Osteocyte (in vitro differentiated cells): ENCODE results near the gene RCBTB2. TPM values are rescaled to one million over a fixed set of nuclear protein-coding genes. Genes with fewer than 3 reads are reported as not detected.
"Not testable (repeated sequence)": the region's sequence is repeated elsewhere in the genome, so short reads cannot be mapped to it uniquely, and the experiment has no call there.

Experiments used
- DNase-seq: peaks from one replicate; pipeline ENCODE4 v3.0.0; 2021; ENCODE audit warnings: mixed read lengths; ENCODE audit not compliant: unreplicated experiment; ENCODE audit errors: extremely low spot score
- H3K27ac Mint-ChIP-seq: one replicate; pipeline ENCODE4 v1.8.0; 2021; ENCODE audit warnings: mild to moderate bottlenecking, mixed read lengths; ENCODE audit not compliant: unreplicated experiment
- H3K27me3 Mint-ChIP-seq: one replicate; pipeline ENCODE4 v1.8.0; 2021; ENCODE audit warnings: mixed read lengths; ENCODE audit not compliant: unreplicated experiment
- H3K36me3 Mint-ChIP-seq: one replicate; pipeline ENCODE4 v1.8.0; 2021; ENCODE audit warnings: mixed read lengths; ENCODE audit not compliant: unreplicated experiment
- H3K4me1 Mint-ChIP-seq: one replicate; pipeline ENCODE4 v1.8.0; 2021; ENCODE audit warnings: mixed read lengths; ENCODE audit not compliant: unreplicated experiment
- H3K4me3 Mint-ChIP-seq: one replicate; pipeline ENCODE4 v1.8.0; 2021; ENCODE audit warnings: mild to moderate bottlenecking, moderate library complexity, mixed read lengths; ENCODE audit not compliant: unreplicated experiment
- H3K9me3 Mint-ChIP-seq: one replicate; pipeline ENCODE4 v1.8.0; 2021; ENCODE audit warnings: mixed read lengths; ENCODE audit not compliant: unreplicated experiment
- CTCF ChIP-seq: fragments of 200-600 bp; sonication (generic); IDR thresholded peaks from 2 replicates; pipeline ENCODE4 v1.5.0; 2021; ENCODE audit warnings: antibody characterized with exemption, mild to moderate bottlenecking, moderate library complexity
- long read RNA-seq: library from polyadenylated mRNA; unstranded; transcript quantifications from one replicate; pipeline ENCODE4 v2.0.0, GENCODE V29; 2021
- total RNA-seq: library from RNA; stranded (reverse); gene quantifications from 2 replicates; pipeline ENCODE4 v1.2.1, GENCODE V29; 2021

Gene RCBTB2
- 12.1 and 12.6 TPM in 2 replicates for total RNA-seq
- long read RNA-seq, transcript RCBTB2-201 (15 exons, 3,232 nt): major isoform, 56 of 158 reads
- long read RNA-seq, transcript RCBTB2-206 (12 exons, 2,984 nt): minor isoform, 52 of 158 reads
- long read RNA-seq, transcript RCBTB2-202 (14 exons, 3,179 nt): minor isoform, 10 of 158 reads
- long read RNA-seq, partial matches to known transcripts: 13 of 158 reads
- long read RNA-seq, other reads (novel, unspliced or antisense): 27 of 158 reads

- Mint-ChIP-seq H3K36me3 (no peaks in the 10 kb centered on the region), H3K4me3 (peak within 1 kb of the TSS; percentile 90), H3K4me1 (peaks cover 14% of the 10 kb centered on the region), H3K27ac (peak within 1 kb of the TSS; percentile 96), H3K27me3 (no peaks in the 10 kb centered on the region), H3K9me3 (no peaks in the 10 kb centered on the region)
- TF ChIP-seq CTCF: no peak
- DNase-seq: peak; percentile 100
Observed at GRCh38 chr13:48532506-48533499, at the start of gene RCBTB2. Gene RCBTB2 (minus strand): TSS chr13:48533080. CDS start chr13:48521939, 11,141 bp downstream.

GRCh38 chr13:48582084-48582483 is 49.2 kb upstream of the RCBTB2 start:
- no peaks in the 10 kb centered on the region for H3K9me3 Mint-ChIP-seq
- H3K27ac Mint-ChIP-seq: no peak overlapping the region
- no peak for DNase-seq
- TF ChIP-seq CTCF: no peak
- peaks cover 19% of the 10 kb centered on the region for H3K27me3 Mint-ChIP-seq
- H3K4me3 Mint-ChIP-seq: no peak overlapping the region
- peaks cover 26% of the 10 kb centered on the region for H3K4me1 Mint-ChIP-seq
- no peaks in the 10 kb centered on the region for H3K36me3 Mint-ChIP-seq

GRCh38 chr13:48580896-48581295 is 48.0 kb upstream of the RCBTB2 start:
- DNase-seq: no peak
- peaks cover 19% of the 10 kb centered on the region for H3K27me3 Mint-ChIP-seq
- no peak overlapping the region for H3K27ac Mint-ChIP-seq
- no peaks in the 10 kb centered on the region for H3K9me3 Mint-ChIP-seq
- no peak for TF ChIP-seq CTCF
- no peak overlapping the region for H3K4me3 Mint-ChIP-seq
- H3K36me3 Mint-ChIP-seq: no peaks in the 10 kb centered on the region
- H3K4me1 Mint-ChIP-seq: peaks cover 26% of the 10 kb centered on the region

- DNase-seq: no peak
- Mint-ChIP-seq H3K9me3 (no peaks in the 10 kb centered on the region), H3K4me1 (peaks cover 26% of the 10 kb centered on the region), H3K4me3 (no peak overlapping the region), H3K27ac (no peak overlapping the region), H3K27me3 (peaks cover 19% of the 10 kb centered on the region), H3K36me3 (no peaks in the 10 kb centered on the region)
- peak; percentile 80 for TF ChIP-seq CTCF
Observed at GRCh38 chr13:48580185-48580803, 47.4 kb upstream of the RCBTB2 start.

GRCh38 chr13:48579919-48580180 is 47.0 kb upstream of the RCBTB2 start:
- not testable (repeated sequence) for H3K4me3 Mint-ChIP-seq, H3K27ac Mint-ChIP-seq, H3K9me3 Mint-ChIP-seq, DNase-seq, H3K36me3 Mint-ChIP-seq
- Mint-ChIP-seq H3K4me1 (peaks cover 26% of the 10 kb centered on the region), H3K27me3 (peaks cover 19% of the 10 kb centered on the region)
